K562 (cell line): Measurements from ENCODE around the gene HPCA. TPM values are rescaled to one million over a fixed set of nuclear protein-coding genes. Genes with fewer than 3 reads are reported as not detected.

Experiments used
- ATAC-seq: fragments of 200-7000 bp; cut with Tn5 transposase; 3 replicates; pipeline ENCODE4 v1.9.1; 2020; ENCODE audit warnings: moderate library complexity
- BruUV-seq: library from RNA; stranded (reverse); fragments of 400-500 nt; replicated peaks from 2 replicates; lab custom pipeline; 2021; lab: Mats Ljungman, UMichigan
- CTCF ChIA-PET: fragments of 300-600 bp; formaldehyde crosslinking; extraction: SDS; loops from one replicate; lab custom pipeline; 2021; ENCODE audit warnings: low intra/inter-chr PET ratio; lab: Yijun Ruan, JAX
- POLR2A ChIA-PET: fragments of 300-600, 350-650 bp; sonication (Branson Sonifier 250); formaldehyde crosslinking; extraction: SDS; loops from one replicate; lab custom pipeline; 2021; ENCODE audit warnings: antibody characterized with exemption, inconsistent platforms; lab: Yijun Ruan, JAX
- DNase-seq, 4 experiments: peaks; one replicate each; pipeline versions ENCODE4 v3.0.0 to v3.0.0-alpha.2; 2011 to 2018; ENCODE audit warnings: low spot score in 3 of 4, mixed read lengths in 3 of 4; ENCODE audit errors: extremely low read depth in 1 of 4
- FAIRE-seq: peaks from 2 replicates; lab custom pipeline; 2011; peaks lifted over from hg19 to GRCh38; lab: Jason Lieb, UNC
- H2AFZ ChIP-seq: 2 replicates; pipeline ENCODE4 v1.6.0; 2011; ENCODE audit warnings: low read depth, low read length, control low read depth, inconsistent platforms
- H3K27ac ChIP-seq: fragments of 200-600 bp; 3 replicates; pipeline ENCODE4 v1.8.0; 2011; ENCODE audit warnings: low read depth, mild to moderate bottlenecking, control low read depth, inconsistent platforms, low read length, moderate library complexity, mixed read lengths; ENCODE audit errors: extremely low read depth
- H3K27me3 ChIP-seq, 2 experiments: fragments of 300-600 bp in 1 of 2; 2 replicates in 1 of 2; 3 replicates in 1 of 2; pipeline versions ENCODE4 v1.6.0 to v1.8.0; 2011; ENCODE audit warnings: inconsistent platforms in 2 of 2, low read length in 2 of 2, mild to moderate bottlenecking in 1 of 2, mixed read lengths in 1 of 2, moderate library complexity in 1 of 2; ENCODE audit not compliant: control insufficient read depth in 2 of 2, insufficient read depth in 2 of 2
- H3K36me3 ChIP-seq: fragments of 300-600 bp; 3 replicates; pipeline ENCODE4 v1.8.0; 2011; ENCODE audit warnings: mild to moderate bottlenecking, low read length, inconsistent platforms; ENCODE audit not compliant: control insufficient read depth, insufficient read depth
- H3K4me1 ChIP-seq, 2 experiments: fragments of 200-600 bp in 1 of 2; replicated peaks in 1 of 2; 2 replicates in 1 of 2; 3 replicates in 1 of 2; pipeline versions ENCODE4 v1.5.1 to v1.8.0; 2011; ENCODE audit warnings: inconsistent platforms in 2 of 2, low read length in 2 of 2, mild to moderate bottlenecking in 1 of 2, mixed read lengths in 1 of 2, moderate library complexity in 1 of 2; ENCODE audit not compliant: control insufficient read depth in 2 of 2, insufficient read depth in 2 of 2
- H3K4me2 ChIP-seq: 2 replicates; pipeline ENCODE4 v1.6.1; 2011; ENCODE audit warnings: low read length, control low read depth, inconsistent platforms, mixed read lengths; ENCODE audit not compliant: insufficient read depth
- H3K4me3 ChIP-seq: fragments of 200-600 bp; sonication (generic), shearing (Covaris generic); 2 replicates; pipeline ENCODE4 v1.5.1; 2016; ENCODE audit warnings: control low read depth, inconsistent platforms
- H3K79me2 ChIP-seq: fragments of 200-600 bp; 3 replicates; pipeline ENCODE4 v1.8.0; 2011; ENCODE audit warnings: low read length, inconsistent platforms; ENCODE audit not compliant: control insufficient read depth, insufficient read depth
- H3K9ac ChIP-seq, 2 experiments: 2 replicates each; pipeline versions ENCODE4 v1.6.0 to v1.6.1; 2011; ENCODE audit warnings: low read depth in 2 of 2, low read length in 2 of 2, control low read depth in 1 of 2, inconsistent platforms in 1 of 2, mild to moderate bottlenecking in 1 of 2, mixed read lengths in 1 of 2; ENCODE audit not compliant: insufficient read depth in 1 of 2
- H3K9me1 ChIP-seq: one replicate; pipeline ENCODE4 v1.6.0; 2011; ENCODE audit warnings: inconsistent platforms, mild to moderate bottlenecking, low read length, moderate library complexity; ENCODE audit not compliant: control insufficient read depth, insufficient read depth
- H3K9me3 ChIP-seq: replicated peaks from 2 replicates; pipeline ENCODE4 v1.5.1; 2011; ENCODE audit warnings: low read depth, low read length, inconsistent platforms; ENCODE audit not compliant: control insufficient read depth, insufficient read depth
- H4K20me1 ChIP-seq: replicated peaks from 2 replicates; pipeline ENCODE4 v1.6.1; 2011; ENCODE audit warnings: low read length, inconsistent platforms, mixed read lengths; ENCODE audit not compliant: control insufficient read depth, insufficient read depth
- BMI1 ChIP-seq: fragments of 150-350 bp; IDR thresholded peaks from 2 replicates; pipeline ENCODE4 v1.6.1; 2014; ENCODE audit warnings: low read length
- CREB3L1 ChIP-seq: fragments of 450-650 bp; IDR thresholded peaks from 2 replicates; pipeline ENCODE4 v1.6.1; 2014; ENCODE audit warnings: low read depth, mild to moderate bottlenecking, moderate library complexity, borderline replicate concordance
- CTBP1 ChIP-seq: fragments of 450-650 bp; IDR thresholded peaks from 2 replicates; pipeline ENCODE4 v1.6.1; 2016; ENCODE audit warnings: borderline replicate concordance
- E2F3 ChIP-seq: fragments of 250-450 bp; sonication (Bioruptor Pico); IDR thresholded peaks from 2 replicates; pipeline ENCODE4 v1.4.0; 2020; ENCODE audit warnings: mild to moderate bottlenecking
- FOS ChIP-seq: IDR thresholded peaks from 3 replicates; pipeline ENCODE4 v1.6.1; 2011; ENCODE audit not compliant: insufficient read length; ENCODE audit errors: extremely low read depth
- FUS ChIP-seq: fragments of 200-400 bp; formaldehyde crosslinking; optimal IDR thresholded peaks from 2 replicates; pipeline ENCODE3; 2017; ENCODE audit warnings: low read depth, low read length
- HINFP ChIP-seq: fragments of 450-650 bp; conservative IDR thresholded peaks from 2 replicates; pipeline ENCODE4 v1.6.1; 2016; ENCODE audit warnings: missing genetic modification characterization, low read depth, mild to moderate bottlenecking, control low read depth, missing compliant biosample characterization
- HSF4 ChIP-seq: fragments of 250-450 bp; sonication (Bioruptor Pico); IDR thresholded peaks from 2 replicates; pipeline ENCODE4 v2.1.2; 2022; ENCODE audit warnings: mild to moderate bottlenecking, moderate library complexity, borderline replicate concordance
- POLR2A ChIP-seq: fragments of 450-650 bp; conservative IDR thresholded peaks from 2 replicates; pipeline ENCODE4 v1.6.1; 2016
- RBM14 ChIP-seq: fragments of 200-400 bp; formaldehyde crosslinking; IDR thresholded peaks from 2 replicates; pipeline ENCODE4 v1.6.1; 2018; ENCODE audit warnings: low read depth, mild to moderate bottlenecking, low read length, moderate library complexity, borderline replicate concordance; ENCODE audit not compliant: insufficient read depth
- RBM25 ChIP-seq: fragments of 200-400 bp; formaldehyde crosslinking; IDR thresholded peaks from 2 replicates; pipeline ENCODE4 v1.6.1; 2018; ENCODE audit warnings: low read length, low read depth, moderate library complexity; ENCODE audit not compliant: severe bottlenecking
- RFX1 ChIP-seq: fragments of 450-650 bp; IDR thresholded peaks from 2 replicates; pipeline ENCODE4 v1.6.1; 2016; ENCODE audit warnings: mild to moderate bottlenecking, moderate library complexity
- SMARCA4 ChIP-seq: fragments of 450-650 bp; IDR thresholded peaks from 2 replicates; pipeline ENCODE4 v1.6.1; 2016
- SOX6 ChIP-seq: fragments of 450-650 bp; IDR thresholded peaks from 2 replicates; pipeline ENCODE4 v1.6.1; 2014; ENCODE audit warnings: mild to moderate bottlenecking
- TAF9B ChIP-seq: fragments of 450-650 bp; IDR thresholded peaks from 2 replicates; pipeline ENCODE4 v1.6.1; 2018; ENCODE audit warnings: mild to moderate bottlenecking; ENCODE audit not compliant: partially characterized antibody
- ZFP1 ChIP-seq: fragments of 450-650 bp; formaldehyde crosslinking; IDR thresholded peaks from 2 replicates; pipeline ENCODE4 v1.4.0; 2020; ENCODE audit warnings: mild to moderate bottlenecking, mixed read lengths
- ZNF274 ChIP-seq: IDR thresholded peaks from 2 replicates; pipeline ENCODE4 v1.6.1; 2011; ENCODE audit warnings: low read depth, mild to moderate bottlenecking, low read length, moderate library complexity, borderline replicate concordance
- ZNF431 ChIP-seq: sonication (generic); formaldehyde crosslinking; IDR thresholded peaks from 2 replicates; pipeline ENCODE4 v1.8.0; 2022; ENCODE audit warnings: mild to moderate bottlenecking, missing genetic modification reagents
- ZNF764 ChIP-seq: fragments of 250-450 bp; sonication (Bioruptor Pico); IDR thresholded peaks from 2 replicates; pipeline ENCODE4 v1.4.0; 2020; ENCODE audit warnings: low read depth, mild to moderate bottlenecking, moderate library complexity
- ZSCAN29 ChIP-seq: fragments of 450-650 bp; IDR thresholded peaks from 2 replicates; pipeline ENCODE4 v1.6.1; 2017
- WGBS: fragments of 100-300 bp; shearing (Covaris generic); methylation state at CpG from one replicate; pipeline ENCODE4 v1.1.6; 2016; ENCODE audit warnings: low coverage, mixed read lengths; ENCODE audit not compliant: insufficient coverage; ENCODE audit errors: missing lambda C conversion rate; 5-methylcytosine and 5-hydroxymethylcytosine counted together
- in situ Hi-C: fragments of 300-500 bp; cut with MboI; formaldehyde crosslinking; loops from 4 replicates; pipeline ENCODE4 v1.15.0; 2018; ENCODE audit warnings: inconsistent platforms, mixed read lengths
- intact Hi-C: fragments of 100-400 bp; cut with micrococcal nuclease; formaldehyde crosslinking; loops from 2 replicates; pipeline ENCODE4 v1.14.2; 2022
- polyA plus RNA-seq, 8 experiments: library from polyadenylated mRNA; depleted of rRNA in 4 of 8; stranded (reverse) in 5 of 8; unstranded in 3 of 8; fragments of >200 nt; fragmentation: Nextera tagmentation in 2 of 8; fragmentation: Illumina TruSeq in 1 of 8; extraction: Ambion mirVana in 2 of 8; extraction: Trizol in 1 of 8; gene quantifications; 2 replicates each; pipeline versions ENCODE4 v1.2.1 to v1.2.3, GENCODE V29; 2011 to 2014; ENCODE audit warnings: inconsistent platforms in 1 of 8, missing spikeins in 1 of 8
- total RNA-seq, 7 experiments: library from RNA; depleted of rRNA in 6 of 7; stranded (reverse); fragments of >200 nt in 6 of 7; fragmentation: Illumina TruSeq in 2 of 7; extraction: Trizol in 2 of 7; gene quantifications; 2 replicates each; pipeline versions ENCODE4 v1.2.1 to v1.2.3, GENCODE V29; 2011 to 2021; ENCODE audit warnings: low replicate concordance in 1 of 7
- TF ChIP-seq, protein P1 (sequence below): fragments of 450-650 bp; IDR thresholded peaks from 2 replicates; pipeline ENCODE4 v1.6.1; 2016; ENCODE audit warnings: antibody characterized with exemption

HPCA gene
- total and polyA plus RNA-seq, 9 of the 15 experiments (the other 6 are each of a cell fraction or from before 2014, with no cell fraction given), result not detected

DNA sequence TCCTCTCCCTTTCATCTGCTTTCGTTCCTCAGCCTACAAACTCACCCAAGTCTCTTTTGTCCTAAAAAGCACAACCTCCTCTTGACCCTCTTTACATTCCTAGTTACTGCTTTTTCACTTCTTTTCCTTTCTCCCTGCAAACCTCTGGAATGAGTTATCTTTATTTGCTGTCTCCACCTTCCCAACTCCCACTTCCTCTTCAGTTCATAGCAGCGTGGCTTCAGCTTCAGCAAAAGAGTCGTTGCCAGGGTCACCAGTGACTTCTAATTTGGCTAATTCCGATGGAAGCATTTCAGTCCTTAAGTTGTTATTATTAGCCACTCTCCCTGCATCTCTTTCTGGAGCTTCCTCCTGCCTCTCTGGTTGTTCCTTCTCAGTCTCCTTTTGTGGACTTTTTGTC, 21.1 kb downstream of the HPCA start:
- ATAC-seq, result no peak
- no peak for FAIRE-seq
- no peak for DNase-seq
- in situ Hi-C loops (no loop called here), intact Hi-C loops (no loop called here)
- H4K20me1 ChIP-seq, result no peaks in the 10 kb centered on the region
- no peak overlapping the region for H3K4me3 ChIP-seq
- no TSS peak for BruUV-seq
- no peak overlapping the region for H3K27ac ChIP-seq
- H3K27me3 ChIP-seq, result peaks cover 6 to 13% of the 10 kb centered on the region in 2 experiments; a peak in 3 of 5 replicates
- CTCF ChIA-PET, result no interaction called here
- 3% methylated on average over 4 of the region's 4 CpGs for WGBS
- H3K79me2 ChIP-seq, result no peaks in the 10 kb centered on the region
- POLR2A ChIA-PET, result interaction anchor here (0.6 to 2.4 kb wide), 7 partner anchors 10 to 445 kb away, joined by 3 to 12 read pairs (median 3); no protein-coding TSS in a partner anchor
- H3K9me1 ChIP-seq, result no peaks in the 10 kb centered on the region
- peaks cover 2% of the 10 kb centered on the region; the same call in 1 of the 2 replicates for H3K9me3 ChIP-seq
- H3K4me2 ChIP-seq, result no peak overlapping the region
- H2AFZ ChIP-seq, result no peak overlapping the region
- no peaks in the 10 kb centered on the region for H3K36me3 ChIP-seq
- H3K4me1 ChIP-seq, result no peaks in the 10 kb centered on the region; a peak in 2 of 5 replicates
- no peak overlapping the region for H3K9ac ChIP-seq
- TF ChIP-seq CREB3L1 (no peak), ZFP1 (CRISPR knock-in tag) (no peak), BMI1 (peak; percentile 23; the same call in 1 of the 2 replicates), SOX6 (no peak), FOS (no peak), ZNF764 (CRISPR knock-in tag) (0 out of 2 replicates have a peak, but pooled peaks have one; percentile 13), FUS (no peak), CTBP1 (no peak), ZNF431 (CRISPR knock-in tag) (no peak), TAF9B (no peak), RBM25 (no peak), ZNF274 (no peak), HSF4 (no peak), SMARCA4 (no peak), HINFP (tag) (no peak), E2F3 (CRISPR knock-in tag) (no peak), RBM14 (no peak), ZSCAN29 (no peak), POLR2A (no peak), RFX1 (peak; percentile 88)
- TF ChIP-seq, protein P1, sequence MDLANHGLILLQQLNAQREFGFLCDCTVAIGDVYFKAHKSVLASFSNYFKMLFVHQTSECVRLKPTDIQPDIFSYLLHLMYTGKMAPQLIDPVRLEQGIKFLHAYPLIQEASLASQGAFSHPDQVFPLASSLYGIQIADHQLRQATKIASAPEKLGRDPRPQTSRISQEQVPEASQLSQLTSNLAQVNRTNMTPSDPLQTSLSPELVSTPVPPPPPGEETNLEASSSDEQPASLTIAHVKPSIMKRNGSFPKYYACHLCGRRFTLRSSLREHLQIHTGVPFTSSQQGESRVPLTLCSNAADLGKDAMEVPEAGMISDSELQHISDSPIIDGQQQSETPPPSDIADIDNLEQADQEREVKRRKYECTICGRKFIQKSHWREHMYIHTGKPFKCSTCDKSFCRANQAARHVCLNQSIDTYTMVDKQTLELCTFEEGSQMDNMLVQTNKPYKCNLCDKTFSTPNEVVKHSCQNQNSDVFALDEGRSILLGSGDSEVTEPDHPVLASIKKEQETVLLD, result no peak
